HG03108 (cell line): ENCODE data around the gene LHX6.

ENCODE experiments used
- ATAC-seq: cut with Tn5 transposase; IDR thresholded peaks from one replicate; pipeline ENCODE4 v1.9.1; 2021; ENCODE audit warnings: moderate library complexity; ENCODE audit not compliant: unreplicated experiment

LHX6 gene

GRCh38 chr9:122216798-122217418 is 11.8 kb downstream of the LHX6 start:
- no peak for ATAC-seq

GRCh38 chr9:122216138-122216797 is 12.5 kb downstream of the LHX6 start:
- no peak for ATAC-seq

- ATAC-seq, result no peak
These were observed 13.1 kb downstream of the LHX6 start for GRCh38 chr9:122215663-122216062.

GRCh38 chr9:122214507-122214906 is 14.2 kb downstream of the LHX6 start:
- no peak for ATAC-seq

- no peak for ATAC-seq
These were observed 15.0 kb downstream of the LHX6 start for GRCh38 chr9:122213589-122214413.

- ATAC-seq, result no peak
These were observed 15.6 kb downstream of the LHX6 start for GRCh38 chr9:122213102-122213588.

- ATAC-seq, result no peak
These were observed 16.2 kb downstream of the LHX6 start for GRCh38 chr9:122212473-122213004.

GRCh38 chr9:122209451-122209850 is 19.3 kb downstream of the LHX6 start:
- no peak for ATAC-seq

GRCh38 chr9:122207096-122207495 is 21.7 kb downstream of the LHX6 start:
- ATAC-seq, result no peak

- no peak for ATAC-seq
These were observed 22.4 kb downstream of the LHX6 start for GRCh38 chr9:122206118-122207046.

- ATAC-seq, result no peak
These were observed 23.6 kb downstream of the LHX6 start for GRCh38 chr9:122205176-122205575.

GRCh38 chr9:122204491-122204890 is 24.3 kb downstream of the LHX6 start:
- no peak for ATAC-seq

GRCh38 chr9:122204055-122204454 is 24.7 kb downstream of the LHX6 start:
- ATAC-seq, result no peak

- no peak for ATAC-seq
These were observed 26.6 kb downstream of the LHX6 start for GRCh38 chr9:122202111-122202510.

GRCh38 chr9:122201641-122202040 is 27.1 kb downstream of the LHX6 start:
- no peak for ATAC-seq

GRCh38 chr9:122200960-122201595 is 27.7 kb downstream of the LHX6 start:
- no peak for ATAC-seq

GRCh38 chr9:122197882-122198281 is 30.9 kb downstream of the LHX6 start:
- no peak for ATAC-seq

- ATAC-seq, result no peak
These were observed 31.3 kb downstream of the LHX6 start for GRCh38 chr9:122197426-122197825.

- no peak for ATAC-seq
These were observed 32.9 kb downstream of the LHX6 start for GRCh38 chr9:122195875-122196274.

- no peak for ATAC-seq
These were observed 35.1 kb downstream of the LHX6 start for GRCh38 chr9:122193651-122194050.
